HEK293T (cell line): ENCODE data around the gene ZNF561.

Experiments used
- FOXK2 ChIP-seq: fragments of 450-650 bp; IDR thresholded peaks from 2 replicates; pipeline ENCODE4 v1.6.1; 2016; ENCODE audit warnings: mild to moderate bottlenecking
- FOXM1 ChIP-seq: fragments of 450-650 bp; IDR thresholded peaks from 2 replicates; pipeline ENCODE4 v1.6.1; 2017; ENCODE audit warnings: mild to moderate bottlenecking, borderline replicate concordance
- L3MBTL2 ChIP-seq: fragments of 450-650 bp; conservative IDR thresholded peaks from 2 replicates; pipeline ENCODE4 v1.6.1; 2016; ENCODE audit warnings: mild to moderate bottlenecking
- PKNOX1 ChIP-seq: fragments of 450-650 bp; IDR thresholded peaks from 2 replicates; pipeline ENCODE4 v1.6.1; 2016
- SUZ12 ChIP-seq: fragments of 450-650 bp; IDR thresholded peaks from 2 replicates; pipeline ENCODE4 v1.6.1; 2016; ENCODE audit warnings: mild to moderate bottlenecking
- TARDBP ChIP-seq: fragments of 450-650 bp; IDR thresholded peaks from 2 replicates; pipeline ENCODE4 v1.6.1; 2016
- ZNF384 ChIP-seq: fragments of 450-650 bp; IDR thresholded peaks from 2 replicates; pipeline ENCODE4 v1.6.1; 2016

GRCh38 chr19:9641810-9642209 is 20.8 kb upstream of the ZNF561 start:
- TF ChIP-seq L3MBTL2: no peak
- no peak for TF ChIP-seq ZNF384
- no peak for TF ChIP-seq FOXK2
- TF ChIP-seq SUZ12: no peak
- no peak for TF ChIP-seq FOXM1
- no peak for TF ChIP-seq PKNOX1
- no peak for TF ChIP-seq TARDBP
